Forelimb muscle (tissue), 1 donor: ENCODE results near the gene HOXC9. TPM values are rescaled to one million over a fixed set of nuclear protein-coding genes. Genes with fewer than 3 reads are reported as not detected.

Experiments
- DNase-seq: peaks from one replicate; pipeline ENCODE4 v3.0.0-alpha.2; 2013; ENCODE audit warnings: low read depth
- polyA plus RNA-seq: library from polyadenylated mRNA; unstranded; fragments of 120-200 nt; gene quantifications from one replicate; pipeline ENCODE4 v1.2.1, GENCODE V29; 2013; ENCODE audit not compliant: insufficient read length

The HOXC9 gene
- polyA plus RNA-seq, 1 donor: 0.52 TPM

DNA sequence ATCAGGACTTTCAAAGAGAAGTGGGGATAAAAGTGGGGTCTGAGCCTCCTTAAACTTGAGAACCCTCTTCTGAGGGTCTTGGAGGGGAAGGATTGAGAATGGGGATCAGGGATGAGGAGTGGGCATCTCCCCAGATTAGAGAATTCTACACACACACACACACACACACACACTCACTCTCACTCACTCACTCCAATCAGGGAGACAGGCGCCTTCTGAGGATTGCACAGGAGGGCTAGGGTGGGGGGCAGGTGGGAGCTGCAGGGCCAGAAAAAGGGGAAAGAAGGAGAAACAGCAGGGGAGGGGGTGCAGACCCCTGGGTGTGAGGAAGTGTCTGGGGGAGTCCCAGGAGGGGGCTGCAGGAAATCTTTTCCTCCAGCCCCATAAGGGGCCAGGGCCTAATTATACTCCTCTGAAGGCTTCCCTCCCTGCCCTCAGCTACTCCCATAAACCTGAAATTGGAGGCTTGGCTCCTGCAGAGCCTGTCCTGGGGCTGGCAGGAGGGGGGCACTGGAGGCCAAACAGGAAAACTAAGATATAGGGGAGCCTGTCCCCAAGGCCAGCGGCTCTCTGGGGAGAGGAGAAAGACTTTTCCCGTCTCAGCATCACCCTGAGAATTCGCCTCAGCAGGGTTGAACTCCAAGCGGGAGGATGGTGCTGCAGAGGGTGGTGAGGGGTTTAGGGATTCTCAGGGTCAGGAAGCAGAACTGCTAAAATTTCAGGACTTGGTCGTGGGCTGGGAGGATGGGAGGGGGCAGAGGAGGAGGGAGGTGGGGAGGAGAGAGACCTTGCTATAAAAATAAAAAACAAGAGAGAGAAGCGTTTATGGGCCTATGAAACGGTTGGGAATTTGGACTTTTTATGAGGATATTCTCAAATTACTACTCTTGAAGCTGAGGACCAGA is 1.6 kb downstream of the HOXC9 start:
- no peak for DNase-seq

DNA sequence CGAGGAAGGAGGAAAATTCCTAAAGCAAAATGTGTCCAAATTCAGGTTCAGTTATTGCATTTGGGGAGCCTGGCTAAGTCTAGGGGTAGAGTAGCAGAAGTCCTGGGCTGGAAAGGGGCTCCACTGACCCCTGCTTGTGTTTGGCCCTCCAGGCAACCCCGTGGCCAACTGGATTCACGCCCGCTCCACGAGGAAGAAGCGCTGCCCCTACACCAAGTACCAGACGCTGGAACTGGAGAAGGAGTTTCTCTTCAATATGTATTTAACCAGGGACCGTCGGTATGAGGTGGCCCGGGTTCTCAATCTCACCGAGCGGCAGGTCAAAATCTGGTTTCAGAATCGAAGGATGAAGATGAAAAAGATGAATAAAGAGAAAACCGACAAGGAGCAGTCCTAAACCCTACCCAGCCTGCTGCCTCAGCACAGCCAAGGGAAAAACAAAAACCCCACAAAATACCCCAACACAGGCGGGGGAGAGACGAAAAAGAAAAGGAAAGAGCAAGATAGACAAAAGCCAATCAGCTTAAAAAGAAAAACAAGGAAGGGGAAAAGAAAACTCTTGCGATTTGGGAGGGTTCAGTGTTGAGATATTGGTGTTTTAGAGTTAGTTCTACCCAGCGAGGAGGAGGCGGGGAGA is 2.4 kb downstream of the HOXC9 start:
- no peak for DNase-seq

DNA sequence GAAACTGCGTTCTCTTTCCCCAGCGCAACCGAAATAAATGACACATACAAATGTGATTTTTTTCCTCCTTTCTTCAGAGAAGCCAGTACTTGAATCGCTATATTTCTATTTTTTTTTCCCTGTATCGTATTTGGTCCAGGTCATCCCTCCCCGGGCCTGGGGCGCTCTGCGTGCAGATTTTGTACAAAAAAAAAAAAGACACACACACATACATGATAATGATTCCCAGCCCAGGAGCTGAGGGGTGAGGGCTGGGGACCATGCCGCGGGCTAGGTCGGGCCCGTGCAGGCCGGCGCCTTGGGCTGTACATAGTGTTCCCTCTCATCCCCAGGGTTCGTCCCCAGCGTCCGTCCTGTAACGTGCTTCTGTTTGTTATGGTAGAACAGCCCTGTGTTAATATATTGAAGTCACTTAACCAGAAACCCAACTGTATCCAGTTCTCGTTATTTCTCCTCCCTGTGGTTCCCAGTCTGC is 3.0 kb downstream of the HOXC9 start:
- no peak for DNase-seq

DNA sequence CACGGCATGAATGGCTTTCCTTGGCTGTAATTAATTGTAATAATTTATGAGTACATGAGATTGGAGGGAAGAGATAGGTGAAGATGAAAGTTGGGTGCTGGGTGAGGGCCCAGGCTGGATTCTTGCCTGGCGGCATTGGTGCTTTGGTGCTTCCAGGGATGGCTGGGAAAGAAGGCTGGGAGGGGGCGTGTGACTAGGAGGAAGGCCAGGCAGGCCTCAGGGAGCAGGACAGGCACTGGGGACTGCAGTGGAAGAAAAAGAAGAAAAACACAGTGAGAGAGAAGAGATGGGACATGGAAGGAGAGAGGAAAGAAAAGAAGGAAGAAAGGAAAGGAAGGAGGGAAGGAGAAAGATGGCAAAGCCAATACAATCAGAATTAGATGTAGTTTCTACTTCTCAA is 3.7 kb downstream of the HOXC9 start:
- no peak for DNase-seq

DNA sequence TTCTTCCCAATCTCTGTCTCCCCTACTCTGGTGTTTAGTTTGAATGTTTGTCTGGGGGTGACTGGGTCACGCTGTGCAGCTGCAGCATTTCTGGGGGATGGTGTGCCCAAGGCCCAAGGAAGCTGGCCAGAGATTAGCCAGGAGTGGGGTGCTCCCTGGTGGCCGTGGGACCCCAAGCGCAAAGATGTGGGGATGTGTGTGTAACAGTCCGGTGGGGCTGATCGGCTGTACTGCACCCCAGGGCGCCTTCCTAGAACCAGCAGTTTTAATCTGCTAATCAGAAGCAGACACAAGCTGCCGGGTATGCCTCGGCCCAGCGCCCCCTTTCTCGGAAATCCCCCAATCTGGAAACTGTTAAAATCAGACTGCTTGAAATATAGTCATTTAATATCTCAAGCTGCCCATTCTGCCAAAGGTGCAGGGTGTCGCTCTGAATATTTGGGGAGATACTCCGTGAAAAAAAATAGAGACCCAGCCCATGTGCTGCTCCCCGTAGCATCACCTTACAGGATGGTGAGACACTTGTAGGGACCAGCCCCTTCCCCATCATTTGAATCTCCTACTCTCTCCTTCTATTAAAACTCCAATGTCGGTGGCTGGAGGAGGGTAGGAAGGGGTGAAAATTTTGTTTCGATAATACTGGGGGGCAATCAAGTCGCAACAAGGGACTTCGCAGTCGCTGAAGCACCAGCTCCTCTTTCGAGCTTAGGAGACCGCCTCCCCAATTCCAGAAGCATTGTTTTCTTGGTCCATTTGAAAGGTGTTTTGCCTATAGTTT is 4.3 kb downstream of the HOXC9 start:
- no peak for DNase-seq

DNA sequence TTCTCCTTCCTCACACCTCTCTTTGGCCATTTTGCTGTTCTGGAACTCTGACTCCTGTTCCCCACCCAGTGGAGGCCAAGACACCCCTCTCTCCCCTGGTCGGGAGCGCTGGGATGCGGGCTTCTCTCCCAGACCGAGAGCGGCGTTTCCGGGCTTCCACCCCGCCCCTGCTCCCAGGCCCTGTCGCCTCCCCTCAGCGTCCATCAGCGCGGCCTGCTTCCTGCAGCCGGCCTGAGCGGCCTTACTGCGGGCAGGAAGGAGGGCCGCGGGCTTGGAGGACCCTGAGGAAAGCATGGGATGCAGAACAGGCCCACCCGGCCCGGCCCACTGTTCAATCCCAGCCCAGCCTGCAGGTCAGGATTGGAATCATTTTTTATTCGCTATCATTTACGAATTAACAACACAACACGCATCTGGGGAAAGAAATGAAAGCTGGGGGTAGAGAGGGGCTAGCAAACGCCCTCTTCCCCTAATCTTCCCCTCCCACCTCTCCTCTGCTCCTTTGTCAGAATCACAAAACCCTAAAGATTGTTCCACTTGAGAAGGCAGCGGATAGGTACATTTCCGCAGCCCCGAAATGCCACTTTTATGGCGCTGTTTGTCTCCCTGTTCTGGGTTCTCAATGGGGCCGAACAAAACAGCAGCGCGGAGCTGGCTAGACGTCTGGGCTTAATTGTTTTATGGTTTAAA is 5.0 kb downstream of the HOXC9 start:
- no peak for DNase-seq

DNA sequence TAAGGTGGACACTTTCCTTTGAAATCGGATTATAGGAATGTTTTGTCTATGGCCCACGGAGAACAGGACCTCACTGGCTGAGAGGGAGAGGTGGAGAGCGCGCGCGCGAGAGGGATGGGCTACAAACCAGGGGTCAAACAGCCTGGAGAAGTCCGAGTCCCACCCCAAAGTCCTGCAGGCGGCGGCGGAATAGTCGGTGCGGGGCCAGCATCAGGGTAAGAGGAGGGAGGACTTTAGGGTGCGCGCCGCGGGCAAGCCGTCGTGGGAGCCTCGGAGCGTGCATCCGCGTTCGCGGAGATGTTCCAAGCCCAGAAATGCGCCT is 5.5 kb downstream of the HOXC9 start:
- DNase-seq: no peak

DNA sequence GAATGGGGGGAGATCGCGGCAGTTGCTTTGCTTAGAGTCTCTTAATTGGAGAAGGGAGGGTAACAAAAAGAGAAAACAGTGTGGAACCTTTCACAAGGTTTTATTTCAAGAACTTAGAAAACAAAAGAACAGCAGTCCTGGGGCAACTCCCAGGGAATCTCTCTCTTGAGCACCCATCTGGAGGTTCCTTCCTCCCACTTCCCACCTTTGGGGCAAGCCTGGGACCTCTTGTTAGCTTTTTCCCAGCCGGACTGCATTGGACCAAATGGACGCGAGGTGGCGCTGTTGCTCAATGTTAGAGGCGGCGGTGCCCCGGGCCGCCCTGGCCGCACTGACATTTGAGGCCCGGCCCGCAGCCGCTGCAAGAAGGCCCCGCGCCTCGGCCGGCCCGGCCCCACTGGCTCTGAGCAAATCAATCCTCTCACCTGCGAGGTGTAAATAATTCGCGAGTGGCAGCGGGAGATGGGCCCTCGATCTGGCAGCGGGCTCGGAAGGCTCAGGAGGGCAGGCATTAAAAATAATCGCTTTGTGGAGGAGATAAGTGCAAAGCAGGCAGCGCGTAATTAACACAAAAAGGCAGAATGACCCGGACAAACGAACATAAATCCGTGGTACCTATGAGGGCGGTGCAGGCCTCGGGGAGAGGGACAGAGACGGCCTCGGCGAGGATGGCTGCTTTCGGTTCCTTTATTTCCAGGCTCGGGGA is 6.0 kb downstream of the HOXC9 start:
- DNase-seq: peak; percentile 44

DNA sequence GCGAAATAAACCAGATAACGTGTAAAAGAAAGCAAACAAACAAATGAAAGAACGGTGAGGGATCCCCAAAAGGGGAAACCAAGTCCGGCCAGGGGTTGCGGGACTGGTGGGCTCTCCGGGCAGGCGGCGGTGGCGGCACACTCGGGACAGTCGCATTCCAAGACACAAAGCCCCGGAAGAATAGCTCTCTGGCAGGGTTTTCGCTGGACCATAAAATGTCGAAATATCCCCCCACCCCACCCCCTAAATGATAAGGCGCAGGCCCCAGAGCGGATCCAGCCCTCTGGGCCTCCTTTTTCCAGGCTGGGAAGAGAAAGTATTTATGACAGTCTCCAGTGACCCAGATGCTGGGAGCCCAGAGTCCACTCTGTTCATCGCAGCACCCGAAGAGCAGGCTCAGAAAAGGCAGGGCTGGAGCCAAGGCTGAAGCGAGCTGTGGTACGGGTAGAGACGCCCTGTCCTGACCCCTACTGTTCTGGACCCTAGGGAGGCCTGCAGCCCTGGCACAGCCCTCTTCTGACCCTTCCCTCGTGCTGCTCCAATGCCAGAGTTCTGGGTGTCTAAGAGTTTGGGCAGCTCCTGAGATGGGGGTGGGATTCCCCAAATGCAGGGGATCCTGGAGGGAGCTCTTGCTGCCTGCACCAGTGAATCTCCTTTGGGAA is 6.7 kb downstream of the HOXC9 start:
- DNase-seq: no peak

DNA sequence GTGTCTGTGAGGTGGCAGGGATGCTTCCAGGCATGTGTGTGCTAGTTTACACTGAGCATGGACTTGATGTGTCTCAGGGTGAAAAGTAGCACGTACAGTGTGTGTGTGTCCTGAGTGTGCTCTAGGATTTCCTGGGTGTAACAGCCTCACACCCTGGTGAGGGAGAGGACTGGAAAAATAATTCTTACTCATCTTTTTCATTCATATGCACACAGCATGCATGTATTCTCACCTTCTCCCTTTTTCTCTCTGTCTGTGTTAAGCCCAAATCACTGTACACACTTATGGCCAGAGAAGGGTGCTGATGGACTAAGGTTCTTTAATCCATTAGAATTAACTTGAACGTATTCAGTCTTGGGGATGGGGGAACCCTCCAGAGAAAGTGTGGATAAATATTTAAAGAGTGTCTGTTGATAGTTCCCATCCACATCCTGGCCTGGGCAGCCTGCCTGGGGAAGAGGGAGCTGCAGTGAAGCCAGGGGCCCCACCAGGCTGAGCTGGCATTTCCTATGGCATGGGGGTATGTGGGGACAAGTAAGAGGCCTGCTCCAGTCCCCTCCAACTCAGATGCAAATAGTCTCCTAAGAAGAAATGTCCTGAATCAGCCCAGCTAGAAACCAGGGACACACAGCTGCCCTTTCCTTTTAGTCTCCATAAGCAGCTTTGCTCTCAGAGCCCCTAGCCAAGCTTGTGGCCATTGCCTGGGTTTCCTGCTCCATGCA is 7.7 kb downstream of the HOXC9 start:
- no peak for DNase-seq

DNA sequence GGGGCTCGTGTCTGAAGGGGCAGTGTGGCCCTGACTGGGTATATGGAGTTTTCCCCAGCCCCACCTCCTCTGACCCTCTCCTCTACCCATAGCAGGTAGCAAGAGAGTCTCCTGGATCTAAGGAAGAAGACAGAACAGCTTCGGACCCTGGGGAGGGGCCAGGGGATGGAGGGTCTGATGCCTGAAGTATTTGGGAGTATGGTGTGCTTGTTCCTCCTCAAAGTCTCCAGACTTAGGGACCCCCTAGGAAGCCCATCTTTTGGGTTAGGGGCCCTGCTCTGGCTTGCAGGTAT is 8.2 kb downstream of the HOXC9 start:
- no peak for DNase-seq

DNA sequence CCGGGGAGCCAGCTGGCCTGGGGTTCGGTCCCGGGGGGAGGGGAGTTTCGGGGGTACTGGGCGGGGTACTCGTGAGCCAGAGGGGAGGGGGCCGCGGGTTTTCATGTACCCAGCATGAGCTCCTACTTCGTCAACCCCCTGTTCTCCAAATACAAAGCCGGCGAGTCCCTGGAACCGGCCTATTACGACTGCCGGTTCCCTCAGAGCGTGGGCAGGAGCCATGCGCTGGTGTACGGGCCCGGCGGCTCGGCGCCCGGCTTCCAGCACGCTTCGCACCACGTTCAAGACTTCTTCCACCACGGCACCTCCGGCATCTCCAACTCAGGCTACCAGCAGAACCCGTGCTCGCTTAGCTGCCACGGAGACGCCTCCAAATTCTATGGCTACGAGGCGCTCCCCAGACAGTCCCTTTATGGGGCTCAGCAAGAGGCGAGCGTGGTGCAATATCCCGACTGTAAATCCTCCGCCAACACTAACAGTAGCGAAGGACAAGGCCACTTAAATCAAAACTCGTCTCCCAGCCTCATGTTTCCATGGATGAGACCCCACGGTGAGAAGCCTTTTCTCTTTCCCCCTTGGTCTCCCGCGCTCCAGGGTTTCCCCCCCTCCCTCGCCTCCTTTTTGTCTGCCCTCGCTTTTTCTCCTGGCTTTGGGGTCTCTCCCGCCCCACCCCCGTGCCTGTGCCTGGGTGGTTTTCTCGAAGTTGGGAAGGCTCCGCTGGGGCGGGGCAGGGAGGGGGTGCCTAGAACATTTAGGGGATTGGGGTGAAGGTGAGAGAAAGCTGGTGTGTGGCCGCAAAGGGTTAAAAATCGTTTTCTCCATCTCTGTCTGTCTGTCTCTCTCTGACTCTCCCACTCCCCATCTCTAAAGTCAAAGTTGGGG is 9.5 kb downstream of the HOXC9 start:
- DNase-seq: no peak

DNA sequence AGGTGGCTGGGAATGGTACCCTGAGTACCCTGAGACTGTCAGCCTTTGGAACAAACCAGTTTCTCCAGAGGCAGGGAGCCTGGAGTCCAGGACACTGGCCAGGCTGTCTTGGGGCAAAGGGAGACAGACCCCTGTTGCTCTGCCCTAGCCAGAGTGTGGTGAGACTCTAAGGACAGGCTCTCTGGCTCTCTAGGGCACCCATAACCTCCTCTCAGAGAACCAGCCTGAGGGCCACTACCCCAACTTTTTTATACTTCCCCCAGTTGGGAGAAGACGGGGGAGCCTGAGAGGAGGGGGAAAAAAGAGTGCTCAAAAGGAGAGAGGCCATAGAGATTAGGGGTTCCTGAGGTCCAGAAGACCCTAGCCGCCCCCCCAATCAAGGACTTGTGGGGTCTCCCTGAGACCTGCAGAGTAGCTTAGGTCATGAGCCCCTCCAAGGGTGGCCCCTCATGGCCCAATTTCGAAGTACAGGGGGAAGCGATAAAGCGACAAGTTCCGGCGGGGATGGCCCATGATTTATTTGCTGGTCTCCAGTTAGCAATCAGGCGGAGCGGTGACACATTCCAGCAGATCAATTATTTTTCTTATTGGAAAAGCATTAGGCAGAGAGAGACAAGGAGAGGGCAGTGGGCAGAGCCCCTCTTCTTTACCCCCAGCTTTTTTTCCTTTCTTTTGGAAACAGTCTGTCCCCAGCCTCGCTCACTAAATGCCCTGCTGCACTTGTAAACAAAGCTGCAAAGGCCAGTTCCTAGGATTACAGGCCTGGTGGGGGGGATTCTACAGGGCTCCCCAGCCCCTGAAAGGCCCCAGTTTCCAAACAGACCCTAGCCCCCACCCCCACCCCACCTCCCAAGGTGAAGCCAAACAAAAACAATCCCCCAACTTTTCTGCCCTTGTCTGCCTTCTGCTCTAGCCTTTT is 10.4 kb downstream of the HOXC9 start:
- DNase-seq: no peak

DNA sequence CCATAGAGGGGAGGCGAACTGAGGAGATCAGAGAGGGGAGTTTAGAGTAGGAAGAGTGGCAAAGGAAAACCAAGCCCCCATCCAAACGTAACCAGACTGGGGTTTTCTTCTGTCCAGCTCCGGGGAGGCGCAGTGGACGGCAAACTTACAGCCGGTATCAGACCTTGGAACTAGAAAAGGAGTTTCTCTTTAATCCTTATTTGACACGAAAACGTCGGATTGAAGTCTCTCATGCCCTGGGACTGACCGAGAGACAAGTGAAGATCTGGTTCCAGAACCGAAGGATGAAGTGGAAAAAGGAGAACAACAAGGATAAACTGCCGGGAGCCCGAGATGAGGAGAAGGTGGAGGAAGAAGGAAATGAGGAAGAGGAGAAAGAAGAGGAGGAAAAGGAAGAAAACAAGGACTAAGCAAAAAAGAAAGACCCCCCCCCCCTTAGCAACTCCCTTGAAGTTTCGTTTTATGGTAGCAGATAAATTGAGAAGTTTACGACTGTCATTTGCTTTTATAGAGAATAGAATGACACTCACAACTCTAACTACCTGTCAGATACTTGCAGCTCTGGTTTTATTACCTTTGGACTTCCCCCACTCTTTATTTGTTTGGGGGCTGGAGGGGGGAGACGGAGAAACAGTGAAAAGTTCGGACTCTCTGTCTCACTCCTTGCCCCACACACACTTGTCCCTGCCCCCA is 11.2 kb downstream of the HOXC9 start:
- no peak for DNase-seq

DNA sequence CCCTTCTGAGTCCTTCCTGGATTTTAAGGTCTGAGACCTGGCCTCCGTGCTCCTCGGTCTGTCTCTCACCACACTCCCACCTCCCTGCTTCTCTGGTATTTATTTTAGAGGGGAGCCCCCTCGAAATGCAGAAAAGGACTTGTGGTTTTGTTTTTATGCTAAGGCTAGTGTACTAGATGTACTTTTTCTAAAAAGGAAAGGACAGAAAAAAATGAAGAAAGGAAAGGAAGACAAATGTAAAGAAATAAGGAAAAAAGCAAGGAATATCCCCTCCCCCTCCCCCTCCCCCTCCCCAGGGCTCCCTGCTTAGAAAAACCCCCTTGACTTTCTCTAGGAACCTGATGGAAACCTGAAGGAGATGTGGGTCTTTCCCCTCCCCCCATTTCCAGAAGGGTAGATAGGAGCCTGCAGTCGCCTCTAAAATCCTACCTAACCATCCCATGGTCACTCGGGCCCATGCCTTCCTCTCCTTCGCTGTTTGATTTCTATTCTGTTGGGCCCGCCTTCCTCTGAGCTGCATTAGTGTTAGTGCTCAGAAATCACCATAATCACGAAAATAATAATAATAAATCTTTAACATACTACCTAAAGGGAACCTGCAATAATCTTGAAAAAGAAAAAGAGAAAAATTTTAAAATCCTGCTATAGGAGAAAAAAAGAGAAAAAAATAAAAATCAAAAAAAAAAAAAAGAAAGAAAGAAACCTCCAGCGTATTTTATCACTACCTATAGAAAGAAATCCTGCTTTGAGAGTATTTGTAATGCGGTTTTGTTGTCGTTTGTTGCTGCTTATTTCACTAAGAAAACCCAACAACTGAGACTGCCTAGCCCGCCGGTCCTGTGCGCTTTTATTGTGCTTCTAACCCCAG is 11.9 kb downstream of the HOXC9 start:
- no peak for DNase-seq

DNA sequence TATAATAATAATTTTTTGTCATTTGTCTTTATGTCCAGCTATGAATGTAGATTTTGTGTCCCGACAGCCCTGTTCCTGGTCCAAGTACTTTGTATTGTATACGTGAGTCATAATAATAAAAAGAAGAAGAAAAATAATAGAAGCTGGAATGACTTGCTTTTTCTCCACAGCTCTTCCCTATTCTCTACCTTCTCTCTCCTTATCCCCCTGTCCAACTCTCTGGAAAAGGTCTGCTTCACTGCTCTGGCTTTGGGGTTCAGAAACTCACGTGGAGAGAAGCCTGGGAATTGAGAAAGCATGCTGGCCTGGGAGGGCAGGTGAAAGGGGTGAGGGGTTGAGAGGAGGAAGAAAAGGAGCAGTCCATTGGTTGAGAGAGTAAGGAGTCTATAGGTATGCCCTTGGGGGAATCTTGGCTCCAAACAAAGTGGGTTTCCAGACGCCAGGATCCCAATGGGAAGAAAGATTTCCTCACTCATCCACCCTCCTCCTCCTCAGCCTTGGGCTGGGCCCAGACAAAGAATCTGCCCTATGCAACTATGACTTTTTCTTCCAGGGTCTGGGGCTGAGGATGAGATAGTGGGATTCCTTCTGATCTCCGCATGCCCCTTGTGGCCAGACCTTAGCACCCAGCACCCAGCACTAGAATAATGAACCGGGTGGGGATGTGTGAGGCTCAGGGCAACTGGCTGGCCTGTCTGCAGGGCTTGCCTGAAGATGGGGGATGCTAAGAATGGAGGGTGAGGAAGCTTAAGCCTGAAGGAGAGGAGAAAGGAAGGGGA is 12.9 kb downstream of the HOXC9 start:
- no peak for DNase-seq
